Measurements from ENCODE around the gene MOB4.

The MOB4 gene

GRCh38 chr2:197487385-197487784 lies 28.5 kb upstream of the MOB4 start:
- DNase-seq (ENCODE audit: low read depth), result no peak
- H3K4me3 ChIP-seq (ENCODE audit: low read depth, low read length), result no peak overlapping the region
- TF ChIP-seq MAX (IDR thresholded peaks at IDR 0.05; ENCODE audit: low read depth, low read length), result no peak
- TF ChIP-seq MYC (IDR thresholded peaks at IDR 0.05; ENCODE audit: low read depth, low read length), result no peak
- TF ChIP-seq CTCF (IDR thresholded peaks at IDR 0.05; ENCODE audit: low read depth, low read length), result no peak
- no peak for TF ChIP-seq POLR2A (IDR thresholded peaks at IDR 0.05; ENCODE audit: extremely low read depth, insufficient read length)

GRCh38 chr2:197495433-197496134 lies 20.3 kb upstream of the MOB4 start:
- H3K4me3 ChIP-seq (ENCODE audit: low read depth, low read length), result peak overlapping the region; percentile 76
- TF ChIP-seq CTCF (IDR thresholded peaks at IDR 0.05; ENCODE audit: low read depth, low read length) (no peak), MAX (IDR thresholded peaks at IDR 0.05; ENCODE audit: low read depth, low read length) (no peak), MYC (IDR thresholded peaks at IDR 0.05; ENCODE audit: low read depth, low read length) (no peak), POLR2A (IDR thresholded peaks at IDR 0.05; ENCODE audit: extremely low read depth, insufficient read length) (no peak)
- no peak for DNase-seq (ENCODE audit: low read depth)

- H3K4me3 ChIP-seq (ENCODE audit: low read depth, low read length), result peak overlapping the region; percentile 76
- no peak for TF ChIP-seq MYC (IDR thresholded peaks at IDR 0.05; ENCODE audit: low read depth, low read length)
- no peak for TF ChIP-seq CTCF (IDR thresholded peaks at IDR 0.05; ENCODE audit: low read depth, low read length)
- no peak for TF ChIP-seq POLR2A (IDR thresholded peaks at IDR 0.05; ENCODE audit: extremely low read depth, insufficient read length)
- TF ChIP-seq MAX (IDR thresholded peaks at IDR 0.05; ENCODE audit: low read depth, low read length), result no peak
- no peak for DNase-seq (ENCODE audit: low read depth)
Measured at GRCh38 chr2:197496695-197497094, 19.2 kb upstream of the MOB4 start.

GRCh38 chr2:197497326-197497725 lies 18.5 kb upstream of the MOB4 start:
- TF ChIP-seq POLR2A (IDR thresholded peaks at IDR 0.05; ENCODE audit: extremely low read depth, insufficient read length), result no peak
- TF ChIP-seq CTCF (IDR thresholded peaks at IDR 0.05; ENCODE audit: low read depth, low read length), result no peak
- TF ChIP-seq MAX (IDR thresholded peaks at IDR 0.05; ENCODE audit: low read depth, low read length), result no peak
- TF ChIP-seq MYC (IDR thresholded peaks at IDR 0.05; ENCODE audit: low read depth, low read length), result no peak
- peak overlapping the region; percentile 76 for H3K4me3 ChIP-seq (ENCODE audit: low read depth, low read length)
- no peak for DNase-seq (ENCODE audit: low read depth)

- no peak for DNase-seq (ENCODE audit: low read depth)
- no peak for TF ChIP-seq MAX (IDR thresholded peaks at IDR 0.05; ENCODE audit: low read depth, low read length)
- no peak for TF ChIP-seq CTCF (IDR thresholded peaks at IDR 0.05; ENCODE audit: low read depth, low read length)
- TF ChIP-seq MYC (IDR thresholded peaks at IDR 0.05; ENCODE audit: low read depth, low read length), result no peak
- TF ChIP-seq POLR2A (IDR thresholded peaks at IDR 0.05; ENCODE audit: extremely low read depth, insufficient read length), result no peak
- peak overlapping the region; percentile 76 for H3K4me3 ChIP-seq (ENCODE audit: low read depth, low read length)
Measured at GRCh38 chr2:197498235-197498936, 17.5 kb upstream of the MOB4 start.
